Ectodermal cell (in vitro differentiated cells): Measurements from ENCODE around the gene PLAC8.

Experiments used
- H3K27ac ChIP-seq: 2 replicates; pipeline ENCODE4 v1.7.0; 2013; ENCODE audit warnings: mild to moderate bottlenecking, low read depth, low read length; ENCODE audit not compliant: insufficient read depth, poor library complexity, severe bottlenecking
- H3K27me3 ChIP-seq: 2 replicates; pipeline ENCODE4 v1.7.0; 2013; ENCODE audit warnings: mild to moderate bottlenecking, low read length; ENCODE audit not compliant: insufficient read depth, control insufficient read depth, poor library complexity, severe bottlenecking
- H3K36me3 ChIP-seq: one replicate; pipeline ENCODE4 v1.7.0; 2013; ENCODE audit warnings: low read length; ENCODE audit not compliant: control insufficient read depth, insufficient read depth
- H3K4me1 ChIP-seq: one replicate; pipeline ENCODE4 v1.7.0; 2013; ENCODE audit warnings: low read length; ENCODE audit not compliant: control insufficient read depth, insufficient read depth
- H3K4me3 ChIP-seq: 2 replicates; pipeline ENCODE4 v1.7.0; 2013; ENCODE audit warnings: low read depth, low read length, control low read depth; ENCODE audit not compliant: insufficient read depth
- H3K9me3 ChIP-seq: 2 replicates; pipeline ENCODE4 v1.7.0; 2013; ENCODE audit warnings: mild to moderate bottlenecking, low read length, moderate library complexity; ENCODE audit not compliant: control insufficient read depth
- WGBS, 2 experiments: methylation state at CpG; one replicate each; pipeline ENCODE4 v1.1.7; 2013; ENCODE audit warnings: missing lambda C conversion rate in 2 of 2; 5-methylcytosine and 5-hydroxymethylcytosine counted together

Gene PLAC8

DNA sequence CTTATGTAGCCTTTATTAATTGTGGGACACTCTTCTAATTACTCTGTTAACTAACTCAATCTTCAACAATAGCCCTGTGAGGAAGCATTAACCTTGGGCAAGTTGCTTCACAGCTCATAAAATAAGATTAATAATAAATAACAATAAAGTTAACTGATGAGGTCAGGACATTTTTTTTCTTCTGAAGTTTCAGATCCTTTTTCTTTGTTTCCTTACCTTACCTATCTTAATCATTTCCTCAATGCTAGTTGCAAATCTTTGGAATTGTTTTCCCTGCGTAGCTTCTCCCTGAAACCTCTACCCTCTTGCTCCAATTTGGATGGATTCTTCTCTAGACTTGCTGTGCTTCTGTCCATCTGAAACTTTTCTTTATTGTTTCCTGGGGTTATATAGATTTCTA is 17.5 kb upstream of the PLAC8 start:
- Histone ChIP-seq H3K36me3 (no peaks in the 10 kb centered on the region), H3K27me3 (no peaks in the 10 kb centered on the region), H3K4me1 (no peaks in the 10 kb centered on the region), H3K27ac (no peak overlapping the region), H3K4me3 (no peak overlapping the region), H3K9me3 (no peaks in the 10 kb centered on the region)
- 86 to 100% methylated on average over 1 of the region's 1 CpG for WGBS, 2 experiments

DNA sequence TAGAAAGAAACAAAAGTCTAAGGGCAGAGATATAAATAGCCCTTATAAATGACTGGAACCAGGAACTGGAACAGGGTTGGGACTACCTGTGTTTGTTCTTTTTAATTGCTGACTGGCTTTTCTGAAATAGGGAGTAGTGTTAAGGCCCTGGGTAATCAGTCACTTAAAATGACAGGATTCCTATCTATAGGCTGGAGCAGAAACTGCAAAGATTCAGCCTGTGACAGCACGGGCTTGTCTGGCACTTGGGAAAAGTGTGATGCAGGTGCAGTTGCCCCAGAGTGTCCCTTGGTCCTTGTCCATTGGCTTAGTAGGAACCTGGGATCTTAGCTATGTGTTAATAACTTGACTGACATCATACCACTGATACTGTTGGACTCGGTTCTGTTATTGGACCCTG is 14.7 kb upstream of the PLAC8 start:
- Histone ChIP-seq H3K9me3 (no peaks in the 10 kb centered on the region), H3K4me1 (no peaks in the 10 kb centered on the region), H3K27me3 (no peaks in the 10 kb centered on the region), H3K27ac (no peak overlapping the region), H3K36me3 (no peaks in the 10 kb centered on the region), H3K4me3 (no peak overlapping the region)
- 95 to 100% methylated on average over 2 of the region's 2 CpGs for WGBS, 2 experiments

DNA sequence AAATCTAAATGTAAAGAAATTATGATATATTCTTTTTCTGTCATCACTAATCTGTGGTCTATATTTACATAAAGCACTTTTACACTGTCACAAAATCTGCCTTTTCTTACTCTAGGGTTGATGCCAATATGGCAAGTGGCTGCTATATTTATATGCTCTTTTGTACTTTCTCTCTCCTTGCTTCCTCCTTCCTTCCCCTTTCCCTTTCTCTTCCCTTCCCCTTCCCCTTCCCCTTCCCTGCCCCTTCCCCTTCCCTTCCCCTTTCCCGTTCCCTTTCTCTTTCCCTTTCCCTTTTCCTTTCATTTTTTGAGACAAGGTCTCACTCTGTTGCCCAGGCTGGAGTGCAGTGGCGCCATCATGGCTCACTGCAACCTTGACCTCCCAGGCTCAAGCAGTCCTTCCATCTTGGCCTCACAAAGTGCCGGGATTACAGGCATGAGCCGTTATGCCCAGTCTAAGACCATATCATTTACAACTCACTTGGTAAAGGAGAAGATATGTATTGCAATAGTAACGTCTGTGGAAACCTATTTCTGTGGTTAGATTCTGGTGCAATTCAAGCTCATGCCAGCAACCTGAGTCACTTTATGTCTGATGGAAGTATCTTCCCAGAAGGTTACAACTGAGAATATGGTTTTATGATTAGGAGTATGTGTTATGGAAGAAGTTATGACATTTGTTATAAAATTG is 13.9 kb upstream of the PLAC8 start:
- Histone ChIP-seq H3K36me3 (no peaks in the 10 kb centered on the region), H3K4me1 (no peaks in the 10 kb centered on the region), H3K27me3 (no peaks in the 10 kb centered on the region), H3K27ac (no peak overlapping the region), H3K9me3 (no peaks in the 10 kb centered on the region), H3K4me3 (no peak overlapping the region)
- 91 to 98% methylated on average over 5 of the region's 5 CpGs for WGBS, 2 experiments

DNA sequence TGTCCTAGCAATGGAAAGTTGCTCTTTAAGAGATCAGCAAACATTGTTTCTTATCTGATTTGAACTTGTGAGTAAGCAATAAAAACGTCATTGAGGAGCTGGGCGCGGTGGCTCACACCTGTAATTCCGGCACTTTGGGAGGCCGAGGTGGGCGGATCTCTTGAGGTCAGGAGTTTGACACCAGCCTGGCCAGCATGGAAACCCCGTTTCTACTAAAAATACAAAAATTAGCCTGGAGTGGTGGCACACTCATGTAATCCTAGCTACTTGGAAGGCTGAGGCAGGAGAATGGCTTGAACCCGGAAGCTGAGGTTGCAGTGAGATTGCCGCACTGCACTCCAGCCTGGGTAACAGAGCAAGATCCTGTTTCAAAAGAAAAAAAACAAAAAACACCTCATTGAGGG is 11.2 kb upstream of the PLAC8 start:
- no peaks in the 10 kb centered on the region for H3K27me3 ChIP-seq
- WGBS, 2 experiments = 91 to 93% methylated on average over 9 of the region's 9 CpGs

DNA sequence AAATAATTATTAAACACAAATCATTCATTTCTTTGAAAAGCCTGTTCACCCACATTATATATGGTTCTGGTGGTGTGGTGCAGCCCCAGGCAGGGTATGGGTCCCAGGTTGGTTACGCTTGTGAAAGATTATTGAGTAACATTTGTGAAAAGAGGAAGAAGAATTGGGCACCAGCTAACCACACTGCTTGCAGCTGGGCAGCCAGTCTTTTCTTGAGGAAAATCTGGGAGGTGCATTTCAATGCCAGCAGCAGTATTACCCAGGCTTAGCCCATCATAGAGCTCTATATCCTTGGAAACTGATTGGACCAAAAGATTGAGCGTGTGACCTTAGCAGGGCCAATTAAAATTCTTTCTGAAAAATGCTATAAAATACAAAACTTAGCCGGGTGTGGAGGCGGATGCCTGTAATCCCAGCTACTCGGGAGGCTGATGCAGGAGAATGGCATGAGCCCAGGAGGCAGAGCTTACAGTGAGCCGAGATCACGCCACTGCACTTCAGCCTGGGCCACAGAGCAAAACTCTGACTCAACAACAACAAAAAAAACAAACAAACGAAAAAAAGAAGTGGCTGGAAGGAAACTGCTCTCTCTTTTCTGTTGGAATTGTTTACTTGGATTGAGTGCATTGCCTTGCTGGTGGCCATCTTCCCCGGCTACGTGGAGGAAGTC is 9.7 kb upstream of the PLAC8 start:
- no peaks in the 10 kb centered on the region for H3K27me3 ChIP-seq
- H3K4me1 ChIP-seq = no peaks in the 10 kb centered on the region
- no peak overlapping the region for H3K4me3 ChIP-seq
- WGBS, 2 experiments = 79 to 84% methylated on average over 9 of the region's 10 CpGs
- no peaks in the 10 kb centered on the region for H3K36me3 ChIP-seq
- H3K27ac ChIP-seq = no peak overlapping the region
- H3K9me3 ChIP-seq = peaks cover 2% of the 10 kb centered on the region

More for the DNA sequence above, 11.2 kb upstream of the PLAC8 start:
- Histone ChIP-seq H3K4me1 (no peaks in the 10 kb centered on the region), H3K4me3 (no peak overlapping the region), H3K27ac (no peak overlapping the region), H3K36me3 (no peaks in the 10 kb centered on the region), H3K9me3 (peaks cover 2% of the 10 kb centered on the region)

DNA sequence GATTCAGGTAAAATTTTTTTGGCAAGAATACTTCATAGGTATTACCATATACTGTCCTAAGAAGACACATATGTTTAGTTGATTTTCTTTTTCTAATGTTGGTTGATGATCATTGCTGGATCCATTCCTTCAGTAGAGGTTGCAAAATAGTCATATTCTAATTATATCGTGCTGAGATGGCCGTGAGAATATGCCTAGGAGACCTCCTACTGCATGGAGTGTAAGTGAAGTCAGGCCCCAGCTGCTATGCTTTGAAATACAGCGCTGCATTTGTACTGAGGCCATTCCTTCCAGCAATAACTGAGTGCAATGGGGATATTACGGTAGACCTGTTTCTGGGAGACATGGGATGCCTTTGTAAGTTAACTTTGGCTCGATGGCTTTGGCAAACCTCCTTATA is 6.7 kb upstream of the PLAC8 start:
- Histone ChIP-seq H3K4me3 (no peak overlapping the region), H3K36me3 (no peaks in the 10 kb centered on the region), H3K4me1 (no peaks in the 10 kb centered on the region), H3K9me3 (peaks cover 2% of the 10 kb centered on the region), H3K27ac (no peak overlapping the region), H3K27me3 (no peaks in the 10 kb centered on the region)
- 95 to 97% methylated on average over 5 of the region's 5 CpGs for WGBS, 2 experiments

DNA sequence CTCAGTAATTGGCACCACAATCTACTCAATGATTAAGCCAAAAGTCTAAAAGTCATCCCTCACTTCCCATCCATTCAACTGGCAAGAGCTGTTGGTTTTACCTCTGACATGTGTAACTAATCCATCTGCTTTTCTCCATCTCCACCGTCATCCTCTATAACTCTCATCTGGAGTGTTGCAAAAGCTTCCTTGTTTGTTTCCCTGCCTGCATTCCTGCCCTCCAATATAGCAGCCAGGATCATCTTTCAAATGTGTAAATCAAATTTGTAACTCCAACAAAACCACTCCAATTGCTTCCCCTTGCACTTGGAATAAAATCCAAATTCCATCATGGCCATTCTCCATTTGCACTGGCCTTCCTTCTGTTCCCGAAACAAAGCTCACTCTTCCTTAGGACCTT is 4.3 kb upstream of the PLAC8 start:
- Histone ChIP-seq H3K4me1 (peaks cover 3% of the 10 kb centered on the region), H3K4me3 (no peak overlapping the region), H3K27ac (no peak overlapping the region), H3K27me3 (no peaks in the 10 kb centered on the region), H3K9me3 (peaks cover 2% of the 10 kb centered on the region), H3K36me3 (no peaks in the 10 kb centered on the region)
- WGBS, 2 experiments = 90 to 95% methylated on average over 2 of the region's 2 CpGs

DNA sequence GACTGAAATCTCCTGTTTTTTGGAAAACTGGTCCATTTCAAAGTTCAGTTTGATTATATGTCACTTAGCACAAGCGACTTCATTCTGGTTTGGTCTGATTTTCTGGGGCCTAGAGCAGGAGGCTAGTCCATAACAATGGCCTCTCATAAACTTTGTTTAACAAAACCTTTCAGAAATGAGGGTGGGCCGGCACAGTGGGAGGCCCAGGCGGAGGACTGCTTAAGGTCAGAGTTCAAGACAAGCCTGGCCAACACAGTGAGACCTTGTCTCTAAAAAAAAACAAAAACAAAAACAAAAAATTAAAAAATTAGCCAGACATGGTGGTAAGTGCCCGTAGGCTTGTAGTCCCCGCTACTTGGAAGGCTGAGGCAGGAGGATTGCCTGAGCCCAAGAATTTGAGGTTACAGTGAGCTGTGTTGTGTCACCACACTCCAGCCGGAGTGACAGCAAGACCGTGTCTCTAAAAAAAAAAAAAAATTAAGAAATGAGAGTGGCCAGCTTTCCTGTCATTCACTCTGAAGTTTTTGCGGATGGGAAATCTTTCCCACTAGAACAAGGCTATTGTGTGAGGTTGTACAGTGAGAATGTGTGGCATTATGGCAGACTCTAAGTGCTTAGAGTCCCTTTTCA is 1.2 kb upstream of the PLAC8 start:
- Histone ChIP-seq H3K27me3 (no peaks in the 10 kb centered on the region), H3K4me1 (peaks cover 3% of the 10 kb centered on the region), H3K4me3 (no peak overlapping the region), H3K36me3 (no peaks in the 10 kb centered on the region), H3K27ac (no peak overlapping the region), H3K9me3 (no peaks in the 10 kb centered on the region)
- WGBS, 2 experiments = 65 to 73% methylated on average over 8 of the region's 8 CpGs

DNA sequence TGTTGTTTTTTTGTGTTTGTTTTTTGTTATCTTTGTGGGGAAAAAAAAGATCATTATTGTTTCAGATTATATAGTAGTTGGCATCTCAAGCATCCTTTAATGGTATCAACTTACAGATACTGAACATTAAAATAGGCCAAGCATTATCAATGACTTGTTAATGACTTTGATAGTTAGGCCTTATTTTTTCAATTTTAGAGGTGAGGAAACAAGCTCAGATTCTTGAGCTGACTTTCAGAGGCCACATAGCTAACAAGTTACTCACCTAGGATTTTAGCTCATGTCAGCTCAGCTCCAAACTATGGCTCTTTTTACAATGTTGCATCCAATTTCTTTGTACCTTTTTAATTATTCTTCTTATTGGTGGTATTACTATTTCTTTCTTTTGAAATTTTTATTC is 471 bp upstream of the PLAC8 start:
- Histone ChIP-seq H3K27ac (no peak overlapping the region), H3K9me3 (no peaks in the 10 kb centered on the region), H3K4me3 (no peak overlapping the region), H3K27me3 (peaks cover 5% of the 10 kb centered on the region), H3K4me1 (peaks cover 3% of the 10 kb centered on the region), H3K36me3 (no peaks in the 10 kb centered on the region)

DNA sequence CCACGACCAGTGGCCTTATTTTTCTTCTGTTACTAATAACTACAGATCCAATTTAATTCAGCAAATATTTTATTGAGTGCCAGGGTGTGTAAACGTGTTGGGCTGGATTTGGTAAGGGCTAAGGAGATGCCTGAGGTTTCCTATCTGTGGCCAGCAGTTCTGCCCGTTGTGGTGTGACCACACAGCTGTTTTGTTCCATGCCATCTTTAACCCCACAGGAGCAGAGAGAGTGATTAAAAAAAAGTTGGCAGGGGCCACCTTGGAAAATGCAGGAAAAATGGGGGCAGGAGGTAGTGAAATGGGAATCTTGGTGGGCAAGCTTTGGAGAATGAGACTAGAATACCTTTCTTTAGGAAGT is 1.1 kb downstream of the PLAC8 start:
- 85 to 97% methylated on average over 3 of the region's 3 CpGs for WGBS, 2 experiments
- Histone ChIP-seq H3K36me3 (no peaks in the 10 kb centered on the region), H3K9me3 (no peaks in the 10 kb centered on the region), H3K27me3 (peaks cover 21% of the 10 kb centered on the region), H3K4me1 (peaks cover 3% of the 10 kb centered on the region), H3K4me3 (no peak overlapping the region), H3K27ac (no peak overlapping the region)
